Trophoblast cell (in vitro differentiated cells and primary cell): Measurements from ENCODE around the gene APMAP.
A peak's percentile ranks its signal among the peaks of the same experiment; 100 is the strongest.

Source experiments
- DNase-seq, 2 donors: peaks; one replicate each; pipeline ENCODE4 v3.0.0-alpha.2; 2016
- H2AFZ ChIP-seq: 2 replicates; pipeline ENCODE4 v1.6.1; 2013; ENCODE audit warnings: low read length, moderate library complexity, mild to moderate bottlenecking; ENCODE audit not compliant: insufficient read depth, poor library complexity
- H2AK5ac ChIP-seq: 2 replicates; pipeline ENCODE4 v1.6.1; 2013; ENCODE audit warnings: mild to moderate bottlenecking, low read length
- H2BK120ac ChIP-seq: 2 replicates; pipeline ENCODE4 v1.6.1; 2013; ENCODE audit warnings: low read length, mild to moderate bottlenecking, moderate library complexity; ENCODE audit not compliant: insufficient read depth, poor library complexity
- H2BK12ac ChIP-seq: 2 replicates; pipeline ENCODE4 v1.6.1; 2013; ENCODE audit warnings: mild to moderate bottlenecking, low read length, moderate library complexity
- H2BK5ac ChIP-seq: 2 replicates; pipeline ENCODE4 v1.6.1; 2013; ENCODE audit warnings: low read length, low read depth, moderate library complexity, mild to moderate bottlenecking; ENCODE audit not compliant: poor library complexity
- H3K14ac ChIP-seq: 2 replicates; pipeline ENCODE4 v1.6.1; 2013; ENCODE audit warnings: mild to moderate bottlenecking, low read length
- H3K18ac ChIP-seq: 2 replicates; pipeline ENCODE4 v1.6.1; 2013; ENCODE audit warnings: mild to moderate bottlenecking, low read length
- H3K23ac ChIP-seq: 2 replicates; pipeline ENCODE4 v1.6.1; 2013; ENCODE audit warnings: low read length
- H3K27ac ChIP-seq: 2 replicates; pipeline ENCODE4 v1.5.1; 2013; ENCODE audit warnings: low read depth, mild to moderate bottlenecking, inconsistent platforms, low read length, moderate library complexity
- H3K27me3 ChIP-seq: 2 replicates; pipeline ENCODE4 v1.6.1; 2013; ENCODE audit warnings: inconsistent platforms, mild to moderate bottlenecking, low read length, moderate library complexity; ENCODE audit not compliant: insufficient read depth
- H3K36me3 ChIP-seq, 2 experiments: 1 replicate in 1 of 2; 2 replicates in 1 of 2; pipeline ENCODE4 v1.6.1; 2013; ENCODE audit warnings: low read length in 2 of 2, mild to moderate bottlenecking in 2 of 2, moderate library complexity in 1 of 2; ENCODE audit not compliant: insufficient read depth in 2 of 2, control insufficient read depth in 1 of 2
- H3K4ac ChIP-seq: 2 replicates; pipeline ENCODE4 v1.6.1; 2013; ENCODE audit warnings: low read depth, mild to moderate bottlenecking, low read length, moderate library complexity
- H3K4me1 ChIP-seq, 2 experiments: 1 replicate in 1 of 2; 2 replicates in 1 of 2; pipeline ENCODE4 v1.6.1; 2013; ENCODE audit warnings: low read length in 2 of 2, mild to moderate bottlenecking in 2 of 2, moderate library complexity in 1 of 2; ENCODE audit not compliant: insufficient read depth in 2 of 2, control insufficient read depth in 1 of 2
- H3K4me2 ChIP-seq: 2 replicates; pipeline ENCODE4 v1.6.1; 2013; ENCODE audit warnings: inconsistent platforms, mild to moderate bottlenecking, low read length, moderate library complexity
- H3K4me3 ChIP-seq: 2 replicates; pipeline ENCODE4 v1.5.1; 2013; ENCODE audit warnings: mild to moderate bottlenecking, low read depth, low read length, inconsistent platforms
- H3K79me1 ChIP-seq: one replicate; pipeline ENCODE4 v1.6.1; 2013; ENCODE audit warnings: low read length
- H3K79me2 ChIP-seq: 2 replicates; pipeline ENCODE4 v1.6.1; 2013; ENCODE audit warnings: low read length, mild to moderate bottlenecking; ENCODE audit not compliant: control insufficient read depth, insufficient read depth, poor library complexity
- H3K9ac ChIP-seq: 2 replicates; pipeline ENCODE4 v1.6.1; 2013; ENCODE audit warnings: mild to moderate bottlenecking, low read length
- H3K9me3 ChIP-seq: 2 replicates; pipeline ENCODE4 v1.6.1; 2013; ENCODE audit warnings: low read depth, mild to moderate bottlenecking, control low read depth, inconsistent platforms, low read length; ENCODE audit not compliant: insufficient read depth
- H4K12ac ChIP-seq: 2 replicates; pipeline ENCODE4 v1.6.1; 2013; ENCODE audit warnings: low read depth, mild to moderate bottlenecking, low read length, moderate library complexity
- H4K8ac ChIP-seq: 2 replicates; pipeline ENCODE4 v1.6.1; 2013; ENCODE audit warnings: low read depth, mild to moderate bottlenecking, low read length, moderate library complexity
- H4K91ac ChIP-seq: one replicate; pipeline ENCODE4 v1.6.1; 2013; ENCODE audit warnings: low read depth, mild to moderate bottlenecking, low read length, moderate library complexity
- WGBS: extraction: QIAGEN DNeasy Blood & Tissue Kit; methylation state at CpG from one replicate; pipeline ENCODE4 v1.1.7; 2013; ENCODE audit warnings: missing lambda C conversion rate; ENCODE audit not compliant: insufficient read length, insufficient coverage; ENCODE audit errors: extremely low coverage; 5-methylcytosine and 5-hydroxymethylcytosine counted together

APMAP gene

GRCh38 chr20:24987244-24987643, 5.3 kb downstream of the APMAP start:
- Histone ChIP-seq H3K4me1 (peaks cover 0 to 6% of the 10 kb centered on the region in 2 experiments), H4K12ac (no peak overlapping the region), H4K91ac (no peak overlapping the region), H3K4me3 (no peak overlapping the region), H3K36me3 (peaks cover 0 to 2% of the 10 kb centered on the region in 2 experiments), H3K9me3 (no peaks in the 10 kb centered on the region), H3K79me2 (peaks cover 4% of the 10 kb centered on the region), H2AFZ (no peak overlapping the region), H3K4ac (no peak overlapping the region), H2BK120ac (no peak overlapping the region), H4K8ac (no peak overlapping the region), H3K27ac (no peak overlapping the region), H3K9ac (no peak overlapping the region), H2AK5ac (no peak overlapping the region), H3K14ac (no peak overlapping the region), H3K27me3 (no peaks in the 10 kb centered on the region), H3K4me2 (no peak overlapping the region), H3K79me1 (peaks cover 3% of the 10 kb centered on the region), H2BK5ac (no peak overlapping the region), H2BK12ac (no peak overlapping the region), H3K23ac (no peak overlapping the region), H3K18ac (no peak overlapping the region)
- WGBS: no CpG with 5 or more reads among the region's 2 CpGs
- no peak for DNase-seq

- Histone ChIP-seq H3K4me3 (no peak overlapping the region), H4K8ac (no peak overlapping the region), H2BK5ac (no peak overlapping the region), H3K79me2 (no peaks in the 10 kb centered on the region), H3K23ac (no peak overlapping the region), H4K91ac (no peak overlapping the region), H3K79me1 (no peaks in the 10 kb centered on the region), H3K4ac (no peak overlapping the region), H3K27me3 (no peaks in the 10 kb centered on the region), H3K9me3 (no peaks in the 10 kb centered on the region), H3K4me2 (no peak overlapping the region), H2BK120ac (no peak overlapping the region), H3K14ac (no peak overlapping the region), H3K9ac (no peak overlapping the region), H3K27ac (no peak overlapping the region), H2AFZ (no peak overlapping the region), H2AK5ac (no peak overlapping the region), H3K36me3 (peaks cover 3 to 7% of the 10 kb centered on the region in 2 experiments), H3K18ac (peak overlapping the region; percentile 7), H2BK12ac (no peak overlapping the region), H3K4me1 (peaks cover 0 to 2% of the 10 kb centered on the region in 2 experiments), H4K12ac (no peak overlapping the region)
- no peak for DNase-seq
- no CpG with 5 or more reads among the region's 7 CpGs for WGBS
Measured at GRCh38 chr20:24986436-24987015, 6.0 kb downstream of the APMAP start.

- H3K18ac ChIP-seq: no peak overlapping the region
- no peaks in the 10 kb centered on the region for H3K27me3 ChIP-seq
- no peak overlapping the region for H2BK12ac ChIP-seq
- no peak for DNase-seq
- no peaks in the 10 kb centered on the region for H3K79me2 ChIP-seq
- H4K8ac ChIP-seq: no peak overlapping the region
- no peak overlapping the region for H2AFZ ChIP-seq
- H3K4ac ChIP-seq: no peak overlapping the region
- no peak overlapping the region for H3K9ac ChIP-seq
- peaks cover 7 to 9% of the 10 kb centered on the region in 2 experiments for H3K36me3 ChIP-seq
- no peaks in the 10 kb centered on the region for H3K9me3 ChIP-seq
- H3K79me1 ChIP-seq: no peaks in the 10 kb centered on the region
- no peak overlapping the region for H3K23ac ChIP-seq
- H3K4me1 ChIP-seq: no peaks in the 10 kb centered on the region
- no peak overlapping the region for H4K91ac ChIP-seq
- H3K4me3 ChIP-seq: no peak overlapping the region
- H2BK120ac ChIP-seq: no peak overlapping the region
- H2BK5ac ChIP-seq: no peak overlapping the region
- no peak overlapping the region for H4K12ac ChIP-seq
- H3K27ac ChIP-seq: no peak overlapping the region
- H3K4me2 ChIP-seq: no peak overlapping the region
- no peak overlapping the region for H3K14ac ChIP-seq
- WGBS: no CpG with 5 or more reads among the region's 6 CpGs
- H2AK5ac ChIP-seq: no peak overlapping the region
Measured at GRCh38 chr20:24985802-24986201, 6.7 kb downstream of the APMAP start.

- H4K12ac ChIP-seq: no peak overlapping the region
- H3K4me1 ChIP-seq: no peaks in the 10 kb centered on the region
- peaks cover 14 to 16% of the 10 kb centered on the region in 2 experiments for H3K36me3 ChIP-seq
- WGBS: no CpG with 5 or more reads among the region's 3 CpGs
- H2AFZ ChIP-seq: no peak overlapping the region
- no peak overlapping the region for H3K4me3 ChIP-seq
- H3K79me2 ChIP-seq: no peaks in the 10 kb centered on the region
- no peak overlapping the region for H3K23ac ChIP-seq
- no peak overlapping the region for H3K4ac ChIP-seq
- H2AK5ac ChIP-seq: no peak overlapping the region
- no peak overlapping the region for H2BK120ac ChIP-seq
- H3K9me3 ChIP-seq: peaks cover 6% of the 10 kb centered on the region
- no peaks in the 10 kb centered on the region for H3K79me1 ChIP-seq
- H3K9ac ChIP-seq: no peak overlapping the region
- H4K8ac ChIP-seq: no peak overlapping the region
- H2BK12ac ChIP-seq: no peak overlapping the region
- H3K14ac ChIP-seq: no peak overlapping the region
- no peak for DNase-seq
- no peak overlapping the region for H4K91ac ChIP-seq
- H3K27me3 ChIP-seq: no peaks in the 10 kb centered on the region
- no peak overlapping the region for H3K18ac ChIP-seq
- no peak overlapping the region for H2BK5ac ChIP-seq
- H3K4me2 ChIP-seq: no peak overlapping the region
- no peak overlapping the region for H3K27ac ChIP-seq
Measured at GRCh38 chr20:24984961-24985640, 7.5 kb downstream of the APMAP start.
